Nephron progenitor cell (in vitro differentiated cells): ENCODE data around the gene CAV2.
"Not testable (repeated sequence)": the region's sequence is repeated elsewhere in the genome, so short reads cannot be mapped to it uniquely, and the experiment has no call there.

ENCODE experiments used
- DNase-seq: peaks from one replicate; pipeline ENCODE4 v3.0.0; 2021
- H3K27ac Mint-ChIP-seq: 2 replicates; pipeline ENCODE4 v1.8.0; 2021; ENCODE audit warnings: mild to moderate bottlenecking, moderate library complexity, mixed read lengths
- H3K27me3 Mint-ChIP-seq: 2 replicates; pipeline ENCODE4 v1.8.0; 2021; ENCODE audit warnings: mild to moderate bottlenecking, low read depth, mixed read lengths; ENCODE audit not compliant: poor library complexity
- H3K36me3 Mint-ChIP-seq: 2 replicates; pipeline ENCODE4 v1.8.0; 2021; ENCODE audit warnings: low read depth, mixed read lengths
- H3K4me1 Mint-ChIP-seq: 2 replicates; pipeline ENCODE4 v1.8.0; 2021; ENCODE audit warnings: mixed read lengths
- H3K4me3 Mint-ChIP-seq: 2 replicates; pipeline ENCODE4 v1.8.0; 2021; ENCODE audit warnings: mild to moderate bottlenecking, moderate library complexity, mixed read lengths
- H3K9me3 Mint-ChIP-seq: 2 replicates; pipeline ENCODE4 v1.8.0; 2021; ENCODE audit warnings: mild to moderate bottlenecking, moderate library complexity, mixed read lengths
- CTCF ChIP-seq: fragments of 200-600 bp; sonication (generic); IDR thresholded peaks from 2 replicates; pipeline ENCODE4 v1.5.0; 2021; ENCODE audit warnings: antibody characterized with exemption

The CAV2 gene

GRCh38 chr7:116477625-116478024, 21.9 kb upstream of the CAV2 start:
- TF ChIP-seq CTCF: no peak
- H3K36me3 Mint-ChIP-seq: peaks cover 4% of the 10 kb centered on the region
- no peaks in the 10 kb centered on the region for H3K27me3 Mint-ChIP-seq
- peaks cover 11% of the 10 kb centered on the region for H3K9me3 Mint-ChIP-seq
- peaks cover 5% of the 10 kb centered on the region for H3K4me1 Mint-ChIP-seq
- H3K27ac Mint-ChIP-seq: no peak overlapping the region
- no peak for DNase-seq
- no peak overlapping the region for H3K4me3 Mint-ChIP-seq

- peaks cover 4% of the 10 kb centered on the region for H3K36me3 Mint-ChIP-seq
- H3K4me3 Mint-ChIP-seq: no peak overlapping the region
- H3K27me3 Mint-ChIP-seq: no peaks in the 10 kb centered on the region
- peaks cover 11% of the 10 kb centered on the region for H3K9me3 Mint-ChIP-seq
- peaks cover 5% of the 10 kb centered on the region for H3K4me1 Mint-ChIP-seq
- no peak for DNase-seq
- no peak for TF ChIP-seq CTCF
- H3K27ac Mint-ChIP-seq: no peak overlapping the region
Observed at GRCh38 chr7:116478834-116479233, 20.7 kb upstream of the CAV2 start.

- no peak for TF ChIP-seq CTCF
- no peak for DNase-seq
- H3K27ac Mint-ChIP-seq: no peak overlapping the region
- no peaks in the 10 kb centered on the region for H3K36me3 Mint-ChIP-seq
- H3K4me1 Mint-ChIP-seq: peaks cover 5% of the 10 kb centered on the region
- peaks cover 11% of the 10 kb centered on the region for H3K27me3 Mint-ChIP-seq
- no peaks in the 10 kb centered on the region for H3K9me3 Mint-ChIP-seq
- no peak overlapping the region for H3K4me3 Mint-ChIP-seq
Observed at GRCh38 chr7:116483271-116483942, 16.1 kb upstream of the CAV2 start.

GRCh38 chr7:116484389-116484788, 15.1 kb upstream of the CAV2 start:
- H3K27me3 Mint-ChIP-seq: peaks cover 11% of the 10 kb centered on the region
- not testable (repeated sequence) for H3K4me1 Mint-ChIP-seq, DNase-seq, H3K36me3 Mint-ChIP-seq, H3K9me3 Mint-ChIP-seq, H3K4me3 Mint-ChIP-seq, H3K27ac Mint-ChIP-seq

GRCh38 chr7:116487907-116488521, 11.5 kb upstream of the CAV2 start:
- Mint-ChIP-seq H3K27ac (no peak overlapping the region), H3K36me3 (no peaks in the 10 kb centered on the region), H3K4me1 (no peaks in the 10 kb centered on the region), H3K4me3 (no peak overlapping the region), H3K9me3 (no peaks in the 10 kb centered on the region), H3K27me3 (peaks cover 15% of the 10 kb centered on the region)
- TF ChIP-seq CTCF: no peak
- no peak for DNase-seq

- H3K27ac Mint-ChIP-seq: no peak overlapping the region
- H3K9me3 Mint-ChIP-seq: no peaks in the 10 kb centered on the region
- no peak for TF ChIP-seq CTCF
- no peaks in the 10 kb centered on the region for H3K36me3 Mint-ChIP-seq
- H3K27me3 Mint-ChIP-seq: peaks cover 16% of the 10 kb centered on the region
- DNase-seq: no peak
- no peaks in the 10 kb centered on the region for H3K4me1 Mint-ChIP-seq
- H3K4me3 Mint-ChIP-seq: no peak overlapping the region
Observed at GRCh38 chr7:116490351-116490750, 9.2 kb upstream of the CAV2 start.
